Uterus (tissue), 4 donors: ENCODE data around the gene ZBTB20. TPM values are rescaled to one million over a fixed set of nuclear protein-coding genes. Genes with fewer than 3 reads are reported as not detected.

Source experiments
- DNase-seq, 2 donors: peaks; one replicate each; pipeline ENCODE4 v3.0.0-alpha.2; 2019 to 2020
- H3K27ac ChIP-seq, 2 donors: fragments of 200-600 bp; sonication (generic); 1 replicate in 1 of 2; 2 replicates in 1 of 2; pipeline ENCODE4 v1.5.1; 2016 to 2018
- H3K27me3 ChIP-seq, 2 donors: fragments of 200-600 bp; sonication (generic); one replicate each; pipeline ENCODE4 v1.5.1; 2018 to 2019; ENCODE audit warnings: control low read depth in 1 of 2
- H3K36me3 ChIP-seq, 2 donors: fragments of 200-600 bp; sonication (generic); one replicate each; pipeline ENCODE4 v1.5.1; 2019; ENCODE audit warnings: control low read depth in 1 of 2
- H3K4me1 ChIP-seq, 2 donors: fragments of 200-600 bp; sonication (generic); one replicate each; pipeline ENCODE4 v1.5.1; 2018 to 2019; ENCODE audit warnings: control low read depth in 1 of 2
- H3K4me3 ChIP-seq, 2 donors: fragments of 200-600 bp; sonication (generic); 1 replicate in 1 of 2; 2 replicates in 1 of 2; pipeline ENCODE4 v1.5.1; 2018 to 2019; ENCODE audit warnings: mild to moderate bottlenecking in 1 of 2
- H3K9me3 ChIP-seq, 2 donors: fragments of 200-600 bp; sonication (generic); one replicate each; pipeline ENCODE4 v1.5.1; 2019; ENCODE audit warnings: control low read depth in 1 of 2
- CTCF ChIP-seq, 4 experiments: fragments of 200-600 bp in 2 of 4; fragments of 450-650 bp in 2 of 4; sonication (generic) in 2 of 4; IDR thresholded peaks; one replicate each; pipeline ENCODE4 v1.5.1; 2016 to 2019; ENCODE audit warnings: antibody characterized with exemption in 4 of 4, mild to moderate bottlenecking in 2 of 4, moderate library complexity in 1 of 4
- POLR2A ChIP-seq, 2 donors: fragments of 450-650 bp; IDR thresholded peaks; one replicate each; pipeline ENCODE4 v1.6.1; 2016; ENCODE audit warnings: antibody characterized with exemption in 2 of 2, mild to moderate bottlenecking in 1 of 2, moderate library complexity in 1 of 2
- intact Hi-C: fragments of 100-400 bp; cut with DNase I; formaldehyde crosslinking; loops from one replicate; pipeline ENCODE4 v1.15.1; 2023; ENCODE audit warnings: low total_unique reads
- total RNA-seq, 4 donors: library from RNA; depleted of rRNA in 3 of 4; stranded (reverse); fragments of >200 nt in 3 of 4; gene quantifications; one replicate each; pipeline versions ENCODE4 v1.1.0 to v1.2.4, GENCODE V29; 2014 to 2023
- donor health status: DM: yes; HTN: yes; CAD: no.

Gene ZBTB20
- total RNA-seq, 4 donors from 2014 or later: 35.6 to 157 (median 85.1) TPM

- no peaks in the 10 kb centered on the region for H3K36me3 ChIP-seq
- intact Hi-C loops: no loop called here
- peaks cover 0 to 20% of the 10 kb centered on the region in 2 donors for H3K4me1 ChIP-seq
- no peaks in the 10 kb centered on the region for H3K27me3 ChIP-seq
- H3K27ac ChIP-seq: no peak overlapping the region
- no peak for TF ChIP-seq POLR2A (IDR thresholded peaks at IDR 0.05)
- no peak for TF ChIP-seq CTCF (IDR thresholded peaks at IDR 0.05)
- no peak overlapping the region for H3K4me3 ChIP-seq
- H3K9me3 ChIP-seq: no peaks in the 10 kb centered on the region
- no peak for DNase-seq
Measured at GRCh38 chr3:114877378-114878113, 269.5 kb downstream of the ZBTB20 start.

DNA sequence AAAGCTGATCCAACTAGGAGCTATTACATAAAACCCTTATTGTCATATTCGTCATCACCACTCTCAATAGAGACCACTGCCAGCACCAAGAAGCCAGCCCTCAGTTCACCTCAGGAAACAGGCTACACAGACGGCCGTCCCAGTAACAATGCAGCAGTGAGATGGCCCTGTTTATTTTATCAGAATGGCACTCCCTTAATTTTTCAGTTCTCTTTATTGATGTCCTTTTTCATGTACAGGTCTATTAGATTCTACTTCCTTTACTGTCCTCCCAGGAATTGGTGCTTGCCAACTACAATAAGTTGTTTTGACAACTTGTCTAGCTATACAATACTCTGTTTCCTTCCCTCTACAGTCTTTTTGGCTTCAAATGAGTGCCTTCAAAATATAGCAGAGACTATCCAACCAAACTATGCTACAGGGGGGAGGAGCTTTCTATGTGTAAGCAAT lies 272.5 kb downstream of the ZBTB20 start:
- intact Hi-C loops: no loop called here
- TF ChIP-seq CTCF (IDR thresholded peaks at IDR 0.05): no peak
- TF ChIP-seq POLR2A (IDR thresholded peaks at IDR 0.05): no peak
- H3K4me3 ChIP-seq: no peak overlapping the region
- DNase-seq: no peak
- no peaks in the 10 kb centered on the region for H3K9me3 ChIP-seq
- no peaks in the 10 kb centered on the region for H3K36me3 ChIP-seq
- H3K4me1 ChIP-seq: peaks cover 0 to 8% of the 10 kb centered on the region in 2 donors
- peak overlapping the region in 1 of 2 donors; percentile 11 for H3K27ac ChIP-seq
- H3K27me3 ChIP-seq: no peaks in the 10 kb centered on the region

GRCh38 chr3:114873591-114873990 lies 273.5 kb downstream of the ZBTB20 start:
- intact Hi-C loops: no loop called here
- TF ChIP-seq POLR2A (IDR thresholded peaks at IDR 0.05): no peak
- no peak for TF ChIP-seq CTCF (IDR thresholded peaks at IDR 0.05)
- DNase-seq: no peak
- Histone ChIP-seq H3K27me3 (no peaks in the 10 kb centered on the region), H3K4me1 (no peaks in the 10 kb centered on the region), H3K4me3 (no peak overlapping the region), H3K36me3 (no peaks in the 10 kb centered on the region), H3K27ac (no peak overlapping the region), H3K9me3 (no peaks in the 10 kb centered on the region)

DNA sequence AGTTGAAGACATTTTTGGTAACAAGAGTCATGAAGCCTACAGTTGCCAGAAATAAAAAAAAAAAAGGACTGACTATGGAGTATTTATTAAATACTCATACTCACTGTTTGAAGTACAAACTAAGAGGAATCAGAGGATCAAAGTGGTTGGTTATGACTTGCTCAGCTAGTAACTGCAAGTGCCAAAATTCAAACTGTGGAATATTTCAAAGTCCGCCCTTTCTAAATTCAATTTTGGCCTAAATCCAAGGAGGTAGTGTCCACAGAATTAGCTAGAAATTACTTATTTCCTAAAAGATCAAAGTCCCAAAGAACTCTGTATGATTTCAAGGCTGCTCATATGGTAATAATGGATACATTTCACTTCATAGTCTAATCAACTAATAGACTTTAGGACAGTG lies 274.5 kb downstream of the ZBTB20 start:
- no peak for DNase-seq
- no peak overlapping the region for H3K4me3 ChIP-seq
- intact Hi-C loops: no loop called here
- TF ChIP-seq POLR2A (IDR thresholded peaks at IDR 0.05): no peak
- TF ChIP-seq CTCF (IDR thresholded peaks at IDR 0.05): no peak
- no peak overlapping the region for H3K27ac ChIP-seq
- no peaks in the 10 kb centered on the region for H3K36me3 ChIP-seq
- H3K4me1 ChIP-seq: no peaks in the 10 kb centered on the region
- no peaks in the 10 kb centered on the region for H3K9me3 ChIP-seq
- no peaks in the 10 kb centered on the region for H3K27me3 ChIP-seq

- no peaks in the 10 kb centered on the region for H3K9me3 ChIP-seq
- intact Hi-C loops: no loop called here
- H3K27me3 ChIP-seq: no peaks in the 10 kb centered on the region
- no peak for DNase-seq
- H3K36me3 ChIP-seq: no peaks in the 10 kb centered on the region
- H3K4me1 ChIP-seq: no peaks in the 10 kb centered on the region
- H3K4me3 ChIP-seq: no peak overlapping the region
- no peak for TF ChIP-seq POLR2A (IDR thresholded peaks at IDR 0.05)
- TF ChIP-seq CTCF (IDR thresholded peaks at IDR 0.05): no peak
- H3K27ac ChIP-seq: no peak overlapping the region
Measured at GRCh38 chr3:114872050-114872449, 275.0 kb downstream of the ZBTB20 start.
